Muscle of leg (tissue), 11 donors: ENCODE measurements around the gene ITGA1. TPM values are rescaled to one million over a fixed set of nuclear protein-coding genes. Genes with fewer than 3 reads are reported as not detected.

Experiments used
- DNase-seq: peaks from one replicate; pipeline ENCODE4 v3.0.0; 2013
- H3K27ac ChIP-seq: one replicate; pipeline ENCODE4 v1.5.1; 2013; ENCODE audit warnings: mild to moderate bottlenecking, low read length, control low read depth
- H3K27me3 ChIP-seq: one replicate; pipeline ENCODE4 v1.6.1; 2013; ENCODE audit warnings: low read length; ENCODE audit not compliant: control insufficient read depth, insufficient read depth
- H3K36me3 ChIP-seq: one replicate; pipeline ENCODE4 v1.6.1; 2013; ENCODE audit warnings: low read length; ENCODE audit not compliant: control insufficient read depth, insufficient read depth
- H3K4me1 ChIP-seq: one replicate; pipeline ENCODE4 v1.6.1; 2013; ENCODE audit warnings: low read length; ENCODE audit not compliant: control insufficient read depth, insufficient read depth
- H3K4me3 ChIP-seq: one replicate; pipeline ENCODE4 v1.5.1; 2013; ENCODE audit warnings: low read length, control low read depth
- H3K9me3 ChIP-seq: replicated peaks from 2 replicates; pipeline ENCODE4 v1.6.1; 2013; ENCODE audit warnings: low read depth, low read length; ENCODE audit not compliant: control insufficient read depth
- WGBS: methylation state at CpG from one replicate; pipeline ENCODE4 v1.1.5; 2013; ENCODE audit warnings: missing lambda C conversion rate; ENCODE audit not compliant: insufficient coverage; 5-methylcytosine and 5-hydroxymethylcytosine counted together
- polyA plus RNA-seq, 8 donors: library from polyadenylated mRNA; unstranded; fragments of 120-200 nt; gene quantifications; one replicate each; pipeline versions ENCODE4 v1.2.1 to v1.2.3, GENCODE V29; 2013; ENCODE audit warnings: inconsistent platforms in 1 of 8, low replicate concordance in 1 of 8; ENCODE audit not compliant: insufficient read length in 8 of 8, insufficient read depth in 1 of 8
- total RNA-seq: library from RNA; stranded (reverse); fragments of 120-200 nt; gene quantifications from one replicate; pipeline ENCODE4 v1.2.4, GENCODE V29; 2013

ITGA1 gene
- total and polyA plus RNA-seq, 9 donors = 11.5 to 36.5 (median 21.6) TPM

GRCh38 chr5:52769061-52769460, 18.7 kb upstream of the ITGA1 start:
- no peaks in the 10 kb centered on the region for H3K27me3 ChIP-seq
- no peak overlapping the region for H3K4me3 ChIP-seq
- WGBS = 100% methylated on average over 2 of the region's 5 CpGs
- H3K9me3 ChIP-seq = no peaks in the 10 kb centered on the region
- peak; percentile 23 for DNase-seq
- no peaks in the 10 kb centered on the region for H3K36me3 ChIP-seq
- H3K27ac ChIP-seq = no peak overlapping the region
- H3K4me1 ChIP-seq = no peaks in the 10 kb centered on the region

DNA sequence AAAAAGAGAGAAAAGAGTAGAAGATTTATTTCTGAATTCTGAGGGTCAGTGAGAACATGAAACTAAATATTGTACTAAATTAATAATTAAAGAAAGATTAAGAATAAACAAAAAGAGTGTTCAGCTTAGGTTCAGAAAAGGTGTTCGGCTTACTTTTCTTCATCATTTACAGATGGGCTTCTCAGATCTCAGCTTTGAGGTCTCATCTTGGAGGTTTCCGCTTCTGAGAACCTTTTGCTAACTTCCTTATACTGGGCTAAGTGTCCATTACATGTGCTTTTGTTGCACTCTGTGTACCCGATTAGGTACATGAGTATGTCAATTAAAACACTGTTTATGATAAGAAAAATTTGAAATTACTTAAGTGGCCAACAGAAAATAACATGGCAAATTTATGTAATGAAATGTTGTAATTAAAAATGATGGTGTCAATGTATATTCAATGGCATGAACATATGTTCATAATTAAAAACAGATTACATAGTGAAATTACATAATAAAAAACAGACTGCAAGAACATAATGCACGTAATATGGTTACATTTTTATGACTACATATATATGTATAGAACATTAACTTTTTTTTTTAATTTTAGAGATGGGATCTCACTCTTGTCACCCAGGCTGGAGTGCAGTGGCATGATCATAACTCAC, 17.3 kb upstream of the ITGA1 start:
- H3K36me3 ChIP-seq = no peaks in the 10 kb centered on the region
- no peak for DNase-seq
- no CpG with 5 or more reads among the region's 4 CpGs for WGBS
- H3K27me3 ChIP-seq = no peaks in the 10 kb centered on the region
- no peaks in the 10 kb centered on the region for H3K4me1 ChIP-seq
- H3K9me3 ChIP-seq = no peaks in the 10 kb centered on the region
- no peak overlapping the region for H3K27ac ChIP-seq
- no peak overlapping the region for H3K4me3 ChIP-seq

GRCh38 chr5:52771343-52772039, 16.2 kb upstream of the ITGA1 start:
- H3K27ac ChIP-seq = no peak overlapping the region
- no peaks in the 10 kb centered on the region for H3K9me3 ChIP-seq
- no peak for DNase-seq
- no peaks in the 10 kb centered on the region for H3K27me3 ChIP-seq
- H3K4me3 ChIP-seq = no peak overlapping the region
- no peaks in the 10 kb centered on the region for H3K4me1 ChIP-seq
- no peaks in the 10 kb centered on the region for H3K36me3 ChIP-seq
- WGBS = no CpG with 5 or more reads among the region's 3 CpGs

- Histone ChIP-seq H3K27ac (no peak overlapping the region), H3K27me3 (no peaks in the 10 kb centered on the region), H3K9me3 (no peaks in the 10 kb centered on the region), H3K4me3 (no peak overlapping the region), H3K36me3 (no peaks in the 10 kb centered on the region), H3K4me1 (no peaks in the 10 kb centered on the region)
- no peak for DNase-seq
Observed at GRCh38 chr5:52772668-52773067, 15.0 kb upstream of the ITGA1 start.

DNA sequence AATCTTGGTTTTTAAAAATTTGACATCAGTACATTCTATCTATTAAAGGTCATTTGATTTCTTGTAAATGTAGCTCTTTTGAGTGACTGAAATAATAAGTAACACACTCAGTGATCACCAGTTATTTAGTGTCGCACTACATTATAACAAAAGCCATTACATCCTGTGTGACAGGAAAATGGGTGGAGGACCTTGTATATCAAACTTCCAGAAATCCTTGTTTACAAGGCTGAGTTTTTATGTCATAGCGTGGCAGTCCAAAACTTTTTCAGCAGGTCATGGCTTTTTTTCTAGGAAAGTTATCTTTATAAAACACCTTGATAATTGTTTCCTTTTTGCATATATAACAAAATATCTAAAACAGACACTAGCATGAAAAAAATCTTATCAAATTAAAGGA, 14.4 kb upstream of the ITGA1 start:
- Histone ChIP-seq H3K4me3 (no peak overlapping the region), H3K4me1 (no peaks in the 10 kb centered on the region), H3K36me3 (no peaks in the 10 kb centered on the region), H3K27ac (no peak overlapping the region), H3K9me3 (no peaks in the 10 kb centered on the region), H3K27me3 (no peaks in the 10 kb centered on the region)
- no CpG with 5 or more reads among the region's 2 CpGs for WGBS
- no peak for DNase-seq

GRCh38 chr5:52774005-52774410, 13.7 kb upstream of the ITGA1 start:
- 27% methylated on average over 4 of the region's 5 CpGs for WGBS

GRCh38 chr5:52776116-52776515, 11.6 kb upstream of the ITGA1 start:
- no peak overlapping the region for H3K27ac ChIP-seq
- no peaks in the 10 kb centered on the region for H3K36me3 ChIP-seq
- H3K4me1 ChIP-seq = no peaks in the 10 kb centered on the region
- DNase-seq = no peak
- no peak overlapping the region for H3K4me3 ChIP-seq
- WGBS = no CpG with 5 or more reads among the region's 2 CpGs
- H3K9me3 ChIP-seq = no peaks in the 10 kb centered on the region
- H3K27me3 ChIP-seq = no peaks in the 10 kb centered on the region

More at GRCh38 chr5:52774005-52774410, 13.7 kb upstream of the ITGA1 start:
- H3K27ac ChIP-seq = no peak overlapping the region
- no peak for DNase-seq
- H3K4me3 ChIP-seq = no peak overlapping the region
- no peaks in the 10 kb centered on the region for H3K36me3 ChIP-seq
- H3K9me3 ChIP-seq = no peaks in the 10 kb centered on the region
- no peaks in the 10 kb centered on the region for H3K4me1 ChIP-seq
- no peaks in the 10 kb centered on the region for H3K27me3 ChIP-seq

DNA sequence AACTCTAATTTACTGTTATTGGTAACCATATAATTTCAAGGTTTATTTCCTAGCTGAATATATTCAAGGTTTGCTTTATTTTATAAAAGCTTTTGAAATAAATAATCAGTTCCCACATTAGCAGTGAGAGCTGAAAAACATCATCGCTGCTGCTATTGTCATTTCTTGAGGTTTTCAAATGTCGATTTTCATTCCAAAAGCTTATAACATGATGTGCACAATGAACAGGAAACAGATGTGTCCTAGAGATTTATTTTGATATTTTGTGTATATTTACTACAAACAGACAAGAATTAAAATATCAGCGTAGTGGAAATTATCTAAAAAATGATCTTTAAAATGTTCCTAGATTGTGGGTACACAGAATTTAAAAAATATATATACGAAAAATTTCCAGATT, 10.5 kb upstream of the ITGA1 start:
- no peaks in the 10 kb centered on the region for H3K36me3 ChIP-seq
- no peak for DNase-seq
- no peaks in the 10 kb centered on the region for H3K4me1 ChIP-seq
- WGBS = no CpG with 5 or more reads among the region's 4 CpGs
- no peak overlapping the region for H3K27ac ChIP-seq
- H3K27me3 ChIP-seq = no peaks in the 10 kb centered on the region
- no peak overlapping the region for H3K4me3 ChIP-seq
- no peaks in the 10 kb centered on the region for H3K9me3 ChIP-seq

DNA sequence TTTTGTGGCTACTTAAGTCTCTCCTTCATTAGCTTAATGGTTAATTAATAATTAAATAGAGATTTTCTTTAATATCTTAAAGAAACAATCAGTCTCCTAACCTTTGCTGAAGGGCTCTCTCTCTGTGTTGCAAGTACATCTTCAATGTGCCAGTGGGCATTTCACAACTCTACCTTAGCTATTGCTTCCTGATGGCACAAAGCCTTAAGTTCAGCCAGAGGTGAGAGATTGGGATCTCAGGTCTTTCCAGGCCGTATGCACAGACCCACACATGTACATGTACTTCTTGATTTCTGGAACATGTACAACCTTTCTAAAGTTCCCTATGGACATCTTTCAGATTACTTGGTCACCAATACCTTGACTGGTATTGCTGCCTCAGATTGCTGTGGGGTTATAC, 8.9 kb upstream of the ITGA1 start:
- no CpG with 5 or more reads among the region's 1 CpG for WGBS
- no peaks in the 10 kb centered on the region for H3K36me3 ChIP-seq
- H3K27me3 ChIP-seq = no peaks in the 10 kb centered on the region
- no peak overlapping the region for H3K4me3 ChIP-seq
- no peaks in the 10 kb centered on the region for H3K9me3 ChIP-seq
- no peaks in the 10 kb centered on the region for H3K4me1 ChIP-seq
- H3K27ac ChIP-seq = no peak overlapping the region
- no peak for DNase-seq

DNA sequence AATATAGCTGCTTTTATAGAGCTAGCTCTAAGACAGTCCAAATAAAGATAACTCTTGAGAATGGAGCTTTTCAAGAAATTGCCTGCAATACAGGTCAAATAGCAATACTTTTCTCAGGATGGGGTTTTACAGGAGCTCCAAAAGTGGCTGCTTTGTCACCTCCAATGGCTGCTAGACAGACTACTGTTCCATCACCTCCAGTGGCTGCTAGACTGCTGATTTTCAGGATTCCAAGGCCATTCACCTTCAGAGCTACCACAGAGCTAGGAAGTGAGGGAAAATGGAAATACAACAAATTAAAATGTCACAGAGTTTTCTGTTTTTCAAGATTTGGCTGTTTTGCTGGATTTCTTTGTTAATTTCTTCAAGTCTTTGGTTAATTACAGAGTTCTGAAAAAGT, 8.5 kb upstream of the ITGA1 start:
- Histone ChIP-seq H3K36me3 (no peaks in the 10 kb centered on the region), H3K27me3 (no peaks in the 10 kb centered on the region), H3K4me3 (no peak overlapping the region), H3K27ac (no peak overlapping the region), H3K9me3 (no peaks in the 10 kb centered on the region), H3K4me1 (no peaks in the 10 kb centered on the region)
- no peak for DNase-seq
